ENCODE results near the gene RAB22A.

- TF ChIP-seq POLR2A (IDR thresholded peaks at IDR 0.05) (no peak), CTCF (IDR thresholded peaks at IDR 0.05) (no peak), POLR2AphosphoS5 (IDR thresholded peaks at IDR 0.05) (no peak)
Measured at GRCh38 chr20:58344741-58345140, 35.2 kb downstream of the RAB22A start.

Data from sigmoid colon (tissue), 4 donors.